ENCODE data around the gene DOCK2. TPM values are rescaled to one million over a fixed set of nuclear protein-coding genes. Genes with fewer than 3 reads are reported as not detected.

Gene DOCK2
- total RNA-seq, 4 donors from 2014 or later: 2.3 to 11.2 (median 3.2) TPM

DNA sequence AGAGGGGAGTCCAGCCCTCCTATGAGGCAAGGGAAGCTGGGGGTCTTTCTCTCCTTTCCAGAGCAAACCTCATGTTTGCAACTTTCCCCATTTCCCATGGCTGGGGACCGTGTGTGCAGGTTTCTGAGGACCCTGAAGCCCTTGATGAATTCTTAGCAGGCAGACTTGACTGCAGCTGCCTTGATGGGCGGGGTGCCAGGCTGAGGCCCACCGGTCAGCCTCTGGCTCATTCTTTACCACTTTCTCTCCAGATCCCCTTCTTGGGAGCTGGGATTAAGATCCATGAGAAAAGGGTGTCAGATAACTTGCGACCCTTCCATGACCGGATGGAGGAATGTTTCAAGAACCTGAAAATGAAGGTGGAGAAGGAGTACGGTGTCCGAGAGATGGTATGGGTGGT is 438.6 kb downstream of the DOCK2 start:
- TF ChIP-seq POLR2A (IDR thresholded peaks at IDR 0.05): no peak
- TF ChIP-seq EP300 (IDR thresholded peaks at IDR 0.05): no peak
- TF ChIP-seq POLR2AphosphoS5 (IDR thresholded peaks at IDR 0.05): no peak
- TF ChIP-seq, protein P1, sequence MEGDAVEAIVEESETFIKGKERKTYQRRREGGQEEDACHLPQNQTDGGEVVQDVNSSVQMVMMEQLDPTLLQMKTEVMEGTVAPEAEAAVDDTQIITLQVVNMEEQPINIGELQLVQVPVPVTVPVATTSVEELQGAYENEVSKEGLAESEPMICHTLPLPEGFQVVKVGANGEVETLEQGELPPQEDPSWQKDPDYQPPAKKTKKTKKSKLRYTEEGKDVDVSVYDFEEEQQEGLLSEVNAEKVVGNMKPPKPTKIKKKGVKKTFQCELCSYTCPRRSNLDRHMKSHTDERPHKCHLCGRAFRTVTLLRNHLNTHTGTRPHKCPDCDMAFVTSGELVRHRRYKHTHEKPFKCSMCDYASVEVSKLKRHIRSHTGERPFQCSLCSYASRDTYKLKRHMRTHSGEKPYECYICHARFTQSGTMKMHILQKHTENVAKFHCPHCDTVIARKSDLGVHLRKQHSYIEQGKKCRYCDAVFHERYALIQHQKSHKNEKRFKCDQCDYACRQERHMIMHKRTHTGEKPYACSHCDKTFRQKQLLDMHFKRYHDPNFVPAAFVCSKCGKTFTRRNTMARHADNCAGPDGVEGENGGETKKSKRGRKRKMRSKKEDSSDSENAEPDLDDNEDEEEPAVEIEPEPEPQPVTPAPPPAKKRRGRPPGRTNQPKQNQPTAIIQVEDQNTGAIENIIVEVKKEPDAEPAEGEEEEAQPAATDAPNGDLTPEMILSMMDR (IDR thresholded peaks at IDR 0.05): no peak
- DNase-seq (ENCODE audit: low spot score in 2 of 2): peak in 1 of 2 donors; percentile 29
- WGBS: 69% methylated on average over 7 of the region's 7 CpGs
- Histone ChIP-seq H3K36me3 (no peaks in the 10 kb centered on the region), H3K27ac (no peak overlapping the region), H3K27me3 (no peaks in the 10 kb centered on the region), H3K4me3 (no peak overlapping the region), H3K4me1 (no peaks in the 10 kb centered on the region), H3K9me3 (no peaks in the 10 kb centered on the region)

DNA sequence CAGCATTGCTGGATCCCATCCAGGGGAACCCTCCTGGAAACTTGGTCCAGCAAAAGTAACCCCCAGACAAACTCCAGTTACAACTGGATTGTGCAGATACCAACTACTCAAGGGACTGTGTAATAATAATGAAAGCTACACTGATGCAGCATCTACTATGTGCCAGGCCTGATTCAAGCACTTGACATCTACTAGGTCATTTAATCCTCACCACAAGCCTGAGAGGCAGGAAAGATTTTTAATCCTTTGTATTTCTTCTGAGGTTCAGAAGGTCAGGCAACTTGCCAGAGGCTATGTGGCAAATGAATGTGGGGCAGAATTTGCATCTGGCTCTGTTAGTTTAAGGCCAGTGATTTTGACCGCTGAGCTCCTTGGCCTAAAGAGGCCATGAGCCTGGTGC is 439.1 kb downstream of the DOCK2 start:
- Histone ChIP-seq H3K4me1 (no peaks in the 10 kb centered on the region), H3K9me3 (no peaks in the 10 kb centered on the region), H3K27ac (no peak overlapping the region), H3K36me3 (no peaks in the 10 kb centered on the region), H3K4me3 (no peak overlapping the region), H3K27me3 (no peaks in the 10 kb centered on the region)
- peak in 1 of 2 donors; percentile 0 for DNase-seq (ENCODE audit: low spot score in 2 of 2)
- 93% methylated on average over 1 of the region's 1 CpG for WGBS
- TF ChIP-seq POLR2AphosphoS5 (IDR thresholded peaks at IDR 0.05) (no peak), EP300 (IDR thresholded peaks at IDR 0.05) (no peak), POLR2A (IDR thresholded peaks at IDR 0.05) (no peak)
- TF ChIP-seq, protein P1 (IDR thresholded peaks at IDR 0.05): no peak

DNA sequence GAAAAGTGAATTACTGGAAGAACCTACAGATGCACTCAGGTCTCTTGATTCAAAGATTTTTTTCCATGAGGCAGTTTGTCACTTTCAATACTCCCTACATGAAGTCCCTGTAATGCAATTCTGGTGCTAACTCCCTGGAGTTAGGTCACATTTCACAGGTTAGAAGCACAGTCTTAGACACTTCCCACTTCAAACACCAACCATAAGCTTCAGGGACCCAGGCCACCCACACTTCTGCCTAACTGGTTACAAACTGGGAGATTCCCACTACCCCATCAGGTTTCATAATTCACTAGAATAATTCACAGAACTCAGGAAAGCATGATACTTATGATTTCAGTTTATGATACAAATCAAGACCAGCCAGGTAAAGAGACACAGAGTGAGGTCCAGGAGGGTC is 439.7 kb downstream of the DOCK2 start:
- TF ChIP-seq POLR2AphosphoS5 (IDR thresholded peaks at IDR 0.05) (no peak), EP300 (IDR thresholded peaks at IDR 0.05) (no peak), POLR2A (IDR thresholded peaks at IDR 0.05) (no peak)
- TF ChIP-seq, protein P1 (IDR thresholded peaks at IDR 0.05): no peak
- H3K27ac ChIP-seq: no peak overlapping the region

DNA sequence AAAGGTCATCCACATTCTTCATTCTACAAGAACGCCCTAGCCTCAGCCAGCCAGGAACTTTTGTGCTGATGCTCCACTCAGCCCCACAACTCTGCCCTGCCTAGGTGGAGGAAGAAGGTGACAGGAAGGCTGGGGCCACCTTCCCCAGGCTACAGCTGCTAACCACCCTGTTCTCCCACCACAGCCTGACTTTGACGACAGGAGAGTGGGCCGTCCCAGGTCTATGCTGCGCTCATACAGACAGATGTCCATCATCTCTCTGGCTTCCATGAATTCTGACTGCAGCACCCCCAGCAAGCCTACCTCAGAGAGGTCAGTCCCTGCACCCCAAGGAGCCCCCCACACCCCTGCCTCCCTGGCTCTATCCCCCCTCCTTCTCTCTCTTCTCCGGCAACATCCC is 440.5 kb downstream of the DOCK2 start:
- Histone ChIP-seq H3K27me3 (no peaks in the 10 kb centered on the region), H3K27ac (no peak overlapping the region), H3K9me3 (no peaks in the 10 kb centered on the region), H3K4me3 (no peak overlapping the region), H3K36me3 (no peaks in the 10 kb centered on the region), H3K4me1 (no peaks in the 10 kb centered on the region)
- DNase-seq (ENCODE audit: low spot score in 2 of 2): peak in 1 of 2 donors; percentile 60
- no peak for TF ChIP-seq POLR2AphosphoS5 (IDR thresholded peaks at IDR 0.05)
- TF ChIP-seq POLR2A (IDR thresholded peaks at IDR 0.05): no peak
- TF ChIP-seq, protein P1 (IDR thresholded peaks at IDR 0.05): no peak
- TF ChIP-seq EP300 (IDR thresholded peaks at IDR 0.05): no peak
- 87% methylated on average over 5 of the region's 5 CpGs for WGBS

More for the DNA sequence above, 439.7 kb downstream of the DOCK2 start:
- H3K4me3 ChIP-seq: no peak overlapping the region
- H3K36me3 ChIP-seq: no peaks in the 10 kb centered on the region
- H3K9me3 ChIP-seq: no peaks in the 10 kb centered on the region
- DNase-seq (ENCODE audit: low spot score in 2 of 2): peak in 1 of 2 donors; percentile 0
- H3K27me3 ChIP-seq: no peaks in the 10 kb centered on the region
- H3K4me1 ChIP-seq: no peaks in the 10 kb centered on the region

DNA sequence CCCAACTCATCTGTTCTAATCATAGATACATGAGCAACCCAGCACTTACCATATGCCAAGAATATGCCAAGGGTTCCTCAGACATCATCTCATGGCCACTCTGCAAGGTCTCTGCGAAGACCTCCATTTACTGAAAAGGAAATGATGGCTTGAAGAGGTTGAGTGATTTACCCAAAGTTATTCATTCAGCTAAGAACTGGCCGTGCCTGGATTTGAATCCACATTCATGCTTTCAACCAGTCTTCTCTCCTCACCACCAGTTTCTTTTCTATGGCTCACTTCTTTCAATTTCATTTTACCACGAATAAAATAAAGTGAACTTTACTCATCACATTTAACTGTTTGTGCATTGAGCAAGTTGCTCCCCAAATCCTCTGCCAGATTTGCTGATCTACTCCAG is 441.4 kb downstream of the DOCK2 start:
- no peak overlapping the region for H3K27ac ChIP-seq
- H3K27me3 ChIP-seq: no peaks in the 10 kb centered on the region
- TF ChIP-seq POLR2A (IDR thresholded peaks at IDR 0.05): no peak
- TF ChIP-seq, protein P1 (IDR thresholded peaks at IDR 0.05): no peak
- no peak for TF ChIP-seq EP300 (IDR thresholded peaks at IDR 0.05)
- no peak for TF ChIP-seq POLR2AphosphoS5 (IDR thresholded peaks at IDR 0.05)
- H3K36me3 ChIP-seq: no peaks in the 10 kb centered on the region
- no peaks in the 10 kb centered on the region for H3K9me3 ChIP-seq
- H3K4me1 ChIP-seq: no peaks in the 10 kb centered on the region
- 79% methylated on average over 3 of the region's 3 CpGs for WGBS
- no peak overlapping the region for H3K4me3 ChIP-seq
- DNase-seq (ENCODE audit: low spot score in 2 of 2): peak in 1 of 2 donors; percentile 26
